ENCODE measurements around the gene PTPN21.

- peak; percentile 88 for TF ChIP-seq CTCF (IDR thresholded peaks at IDR 0.05)
- TF ChIP-seq TAF1 (IDR thresholded peaks at IDR 0.05; ENCODE audit: borderline replicate concordance, low read depth, low read length): no peak
- TF ChIP-seq RFX5 (IDR thresholded peaks at IDR 0.05; ENCODE audit: low read length): no peak
- TF ChIP-seq EP300 (IDR thresholded peaks at IDR 0.05; ENCODE audit: borderline replicate concordance in 1 of 2, low read depth in 1 of 2, low read length in 1 of 2): no peak
- no peak for TF ChIP-seq FOXM1 (IDR thresholded peaks at IDR 0.05; ENCODE audit: low read depth)
- no peak for TF ChIP-seq ELF1 (IDR thresholded peaks at IDR 0.05)
- TF ChIP-seq FOXJ3 (CRISPR knock-in tag; IDR thresholded peaks at IDR 0.05): no peak
- TF ChIP-seq PBX3 (IDR thresholded peaks at IDR 0.05): no peak
- TF ChIP-seq MAX (IDR thresholded peaks at IDR 0.05; ENCODE audit: low read depth): no peak
- TF ChIP-seq REST (IDR thresholded peaks at IDR 0.05; ENCODE audit: low read depth, low read length): no peak
- no peak for TF ChIP-seq FOSL2 (IDR thresholded peaks at IDR 0.05; ENCODE audit: borderline replicate concordance, low read depth)
- TF ChIP-seq POLR2AphosphoS5 (IDR thresholded peaks at IDR 0.05; ENCODE audit: low read depth, low read length): no peak
- TF ChIP-seq EZH2phosphoT487 (IDR thresholded peaks at IDR 0.05; ENCODE audit: borderline replicate concordance, low read depth): no peak
Observed at GRCh38 chr14:88492272-88493089, 62.3 kb downstream of the PTPN21 start.

All from SK-N-SH (cell line).